Prostate gland (tissue), 2 donors: ENCODE data around the gene AKR7A2.
"Not testable (repeated sequence)": the region's sequence is repeated elsewhere in the genome, so short reads cannot be mapped to it uniquely, and the experiment has no call there.

Experiments
- POLR2A ChIP-seq: fragments of 450-650 bp; IDR thresholded peaks from one replicate; pipeline ENCODE4 v1.6.1; 2016; ENCODE audit warnings: antibody characterized with exemption, mild to moderate bottlenecking
- POLR2AphosphoS5 ChIP-seq: sonication (generic); formaldehyde crosslinking; IDR thresholded peaks from one replicate; pipeline ENCODE4 v1.6.1; 2017; ENCODE audit warnings: antibody characterized with exemption
- TF ChIP-seq, protein P1 (sequence below), 4 experiments: fragments of 200-600 bp in 2 of 4; fragments of 450-650 bp in 2 of 4; sonication (generic) in 2 of 4; IDR thresholded peaks; 1 replicate in 3 of 4; 2 replicates in 1 of 4; pipeline ENCODE4 v1.5.1; 2016 to 2019; ENCODE audit warnings: antibody characterized with exemption in 4 of 4, mild to moderate bottlenecking in 2 of 4, moderate library complexity in 2 of 4

- TF ChIP-seq, protein P1, sequence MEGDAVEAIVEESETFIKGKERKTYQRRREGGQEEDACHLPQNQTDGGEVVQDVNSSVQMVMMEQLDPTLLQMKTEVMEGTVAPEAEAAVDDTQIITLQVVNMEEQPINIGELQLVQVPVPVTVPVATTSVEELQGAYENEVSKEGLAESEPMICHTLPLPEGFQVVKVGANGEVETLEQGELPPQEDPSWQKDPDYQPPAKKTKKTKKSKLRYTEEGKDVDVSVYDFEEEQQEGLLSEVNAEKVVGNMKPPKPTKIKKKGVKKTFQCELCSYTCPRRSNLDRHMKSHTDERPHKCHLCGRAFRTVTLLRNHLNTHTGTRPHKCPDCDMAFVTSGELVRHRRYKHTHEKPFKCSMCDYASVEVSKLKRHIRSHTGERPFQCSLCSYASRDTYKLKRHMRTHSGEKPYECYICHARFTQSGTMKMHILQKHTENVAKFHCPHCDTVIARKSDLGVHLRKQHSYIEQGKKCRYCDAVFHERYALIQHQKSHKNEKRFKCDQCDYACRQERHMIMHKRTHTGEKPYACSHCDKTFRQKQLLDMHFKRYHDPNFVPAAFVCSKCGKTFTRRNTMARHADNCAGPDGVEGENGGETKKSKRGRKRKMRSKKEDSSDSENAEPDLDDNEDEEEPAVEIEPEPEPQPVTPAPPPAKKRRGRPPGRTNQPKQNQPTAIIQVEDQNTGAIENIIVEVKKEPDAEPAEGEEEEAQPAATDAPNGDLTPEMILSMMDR (IDR thresholded peaks at IDR 0.05) = not testable (repeated sequence)
- TF ChIP-seq POLR2A, POLR2AphosphoS5: not testable (repeated sequence)
Measured at GRCh38 chr1:19270343-19270730, 41.6 kb downstream of the AKR7A2 start.
